HL-60 (cell line): Measurements from ENCODE around the gene ATP11A.

ENCODE experiments used
- DNase-seq, 2 experiments: peaks; one replicate each; pipeline ENCODE4 v3.0.0-alpha.2; 2010 to 2020; ENCODE audit warnings: low read depth in 1 of 2, low spot score in 1 of 2
- H3K27ac ChIP-seq: fragments of 250-450 bp; sonication (Bioruptor Pico); replicated peaks from 2 replicates; pipeline ENCODE4 v1.5.1; 2020; ENCODE audit warnings: mild to moderate bottlenecking, moderate library complexity
- H3K27me3 ChIP-seq: fragments of 250-450 bp; sonication (Bioruptor Pico); 2 replicates; pipeline ENCODE4 v1.5.1; 2021; ENCODE audit warnings: mild to moderate bottlenecking, moderate library complexity; ENCODE audit not compliant: insufficient read depth, poor library complexity, severe bottlenecking
- H3K4me3 ChIP-seq: replicated peaks from 2 replicates; pipeline ENCODE4 v1.5.1; 2011; ENCODE audit warnings: mild to moderate bottlenecking, control low read depth, low read length; ENCODE audit not compliant: insufficient read depth
- CTCF ChIP-seq: IDR thresholded peaks from one replicate; pipeline ENCODE4 v1.5.1; 2011; ENCODE audit warnings: low read length, control low read depth, inconsistent platforms; ENCODE audit not compliant: insufficient read depth
- GABPA ChIP-seq: IDR thresholded peaks from 2 replicates; pipeline ENCODE4 v1.6.1; 2012; ENCODE audit warnings: low read depth
- POLR2AphosphoS5 ChIP-seq: IDR thresholded peaks from 2 replicates; pipeline ENCODE4 v1.6.1; 2012; ENCODE audit warnings: low read depth
- SPI1 ChIP-seq: IDR thresholded peaks from 2 replicates; pipeline ENCODE4 v1.6.1; 2012; ENCODE audit warnings: low read depth, mild to moderate bottlenecking, borderline replicate concordance
- TF ChIP-seq, protein P1 (sequence below): IDR thresholded peaks from 2 replicates; pipeline ENCODE4 v1.6.1; 2012; ENCODE audit warnings: low read depth; ENCODE audit not compliant: insufficient replicate concordance

ATP11A gene

GRCh38 chr13:112831196-112831595 lies 141.4 kb downstream of the ATP11A start:
- no peaks in the 10 kb centered on the region for H3K27me3 ChIP-seq
- no peak for DNase-seq
- H3K4me3 ChIP-seq: no peak overlapping the region
- H3K27ac ChIP-seq: no peak overlapping the region
- TF ChIP-seq CTCF (no peak), POLR2AphosphoS5 (no peak), GABPA (no peak), SPI1 (no peak)
- TF ChIP-seq, protein P1, sequence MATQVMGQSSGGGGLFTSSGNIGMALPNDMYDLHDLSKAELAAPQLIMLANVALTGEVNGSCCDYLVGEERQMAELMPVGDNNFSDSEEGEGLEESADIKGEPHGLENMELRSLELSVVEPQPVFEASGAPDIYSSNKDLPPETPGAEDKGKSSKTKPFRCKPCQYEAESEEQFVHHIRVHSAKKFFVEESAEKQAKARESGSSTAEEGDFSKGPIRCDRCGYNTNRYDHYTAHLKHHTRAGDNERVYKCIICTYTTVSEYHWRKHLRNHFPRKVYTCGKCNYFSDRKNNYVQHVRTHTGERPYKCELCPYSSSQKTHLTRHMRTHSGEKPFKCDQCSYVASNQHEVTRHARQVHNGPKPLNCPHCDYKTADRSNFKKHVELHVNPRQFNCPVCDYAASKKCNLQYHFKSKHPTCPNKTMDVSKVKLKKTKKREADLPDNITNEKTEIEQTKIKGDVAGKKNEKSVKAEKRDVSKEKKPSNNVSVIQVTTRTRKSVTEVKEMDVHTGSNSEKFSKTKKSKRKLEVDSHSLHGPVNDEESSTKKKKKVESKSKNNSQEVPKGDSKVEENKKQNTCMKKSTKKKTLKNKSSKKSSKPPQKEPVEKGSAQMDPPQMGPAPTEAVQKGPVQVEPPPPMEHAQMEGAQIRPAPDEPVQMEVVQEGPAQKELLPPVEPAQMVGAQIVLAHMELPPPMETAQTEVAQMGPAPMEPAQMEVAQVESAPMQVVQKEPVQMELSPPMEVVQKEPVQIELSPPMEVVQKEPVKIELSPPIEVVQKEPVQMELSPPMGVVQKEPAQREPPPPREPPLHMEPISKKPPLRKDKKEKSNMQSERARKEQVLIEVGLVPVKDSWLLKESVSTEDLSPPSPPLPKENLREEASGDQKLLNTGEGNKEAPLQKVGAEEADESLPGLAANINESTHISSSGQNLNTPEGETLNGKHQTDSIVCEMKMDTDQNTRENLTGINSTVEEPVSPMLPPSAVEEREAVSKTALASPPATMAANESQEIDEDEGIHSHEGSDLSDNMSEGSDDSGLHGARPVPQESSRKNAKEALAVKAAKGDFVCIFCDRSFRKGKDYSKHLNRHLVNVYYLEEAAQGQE: no peak

GRCh38 chr13:112831801-112832200 lies 142.0 kb downstream of the ATP11A start:
- TF ChIP-seq SPI1 (no peak), CTCF (no peak), POLR2AphosphoS5 (no peak), GABPA (no peak)
- TF ChIP-seq, protein P1: no peak
- no peak for DNase-seq

GRCh38 chr13:112832811-112833210 lies 143.0 kb downstream of the ATP11A start:
- Histone ChIP-seq H3K27ac (no peak overlapping the region), H3K27me3 (no peaks in the 10 kb centered on the region), H3K4me3 (no peak overlapping the region)
- no peak for DNase-seq
- TF ChIP-seq CTCF: no peak

More at GRCh38 chr13:112831801-112832200, 142.0 kb downstream of the ATP11A start:
- no peaks in the 10 kb centered on the region for H3K27me3 ChIP-seq
- H3K4me3 ChIP-seq: no peak overlapping the region
- H3K27ac ChIP-seq: no peak overlapping the region

GRCh38 chr13:112833551-112834257 lies 143.9 kb downstream of the ATP11A start:
- TF ChIP-seq POLR2AphosphoS5 (no peak), SPI1 (no peak), CTCF (no peak), GABPA (no peak)
- TF ChIP-seq, protein P1: no peak
- no peak overlapping the region for H3K4me3 ChIP-seq
- DNase-seq: no peak
- no peaks in the 10 kb centered on the region for H3K27me3 ChIP-seq
- no peak overlapping the region for H3K27ac ChIP-seq
